SK-N-SH treated with all-trans-retinoic acid at 6 μM for 48 hours (cell line): ENCODE data around the gene ATAD5.

ENCODE experiments used
- BACH2 ChIP-seq: fragments of 250-450 bp; sonication (Bioruptor Pico); IDR thresholded peaks from 2 replicates; pipeline ENCODE4 v1.9.0; 2021; ENCODE audit warnings: mild to moderate bottlenecking, borderline replicate concordance
- CSDC2 ChIP-seq: fragments of 250-450 bp; sonication (Bioruptor Pico); IDR thresholded peaks from 2 replicates; pipeline ENCODE4 v1.5.0; 2020; ENCODE audit warnings: mild to moderate bottlenecking, moderate library complexity
- GLIS3 ChIP-seq: fragments of 250-450 bp; sonication (Bioruptor Pico); IDR thresholded peaks from 2 replicates; pipeline ENCODE4 v1.5.0; 2020; ENCODE audit warnings: mild to moderate bottlenecking, moderate library complexity
- ISL1 ChIP-seq: fragments of 250-450 bp; sonication (Bioruptor Pico); IDR thresholded peaks from 2 replicates; pipeline ENCODE4 v2.1.2; 2022; ENCODE audit warnings: mild to moderate bottlenecking, moderate library complexity
- RARB ChIP-seq: fragments of 250-450 bp; sonication (Bioruptor Pico); IDR thresholded peaks from 2 replicates; pipeline ENCODE4 v1.8.0; 2021; ENCODE audit warnings: mild to moderate bottlenecking, moderate library complexity
- TCF4 ChIP-seq: fragments of 250-450 bp; sonication (Bioruptor Pico); IDR thresholded peaks from 2 replicates; pipeline ENCODE4 v1.8.0; 2021; ENCODE audit warnings: mild to moderate bottlenecking, moderate library complexity, borderline replicate concordance
- TOX ChIP-seq: fragments of 250-450 bp; sonication (Bioruptor Pico); IDR thresholded peaks from 2 replicates; pipeline ENCODE4 v1.8.0; 2021; ENCODE audit warnings: mild to moderate bottlenecking, moderate library complexity, borderline replicate concordance
- ZC3H10 ChIP-seq: fragments of 250-450 bp; sonication (Bioruptor Pico); IDR thresholded peaks from 2 replicates; pipeline ENCODE4 v1.5.1; 2021; ENCODE audit warnings: mild to moderate bottlenecking, moderate library complexity
- ZFP3 ChIP-seq: fragments of 250-450 bp; sonication (Bioruptor Pico); IDR thresholded peaks from 2 replicates; pipeline ENCODE4 v1.5.0; 2020; ENCODE audit warnings: mild to moderate bottlenecking, moderate library complexity
- ZFP30 ChIP-seq: fragments of 450-650 bp; formaldehyde crosslinking; IDR thresholded peaks from 2 replicates; pipeline ENCODE4 v1.5.0; 2022; ENCODE audit warnings: mild to moderate bottlenecking, moderate library complexity
- ZNF565 ChIP-seq: fragments of 450-650 bp; formaldehyde crosslinking; conservative IDR thresholded peaks from 2 replicates; pipeline ENCODE4 v1.5.0; 2020; ENCODE audit warnings: low read depth, mild to moderate bottlenecking, moderate library complexity
- ZNF70 ChIP-seq: fragments of 450-650 bp; formaldehyde crosslinking; IDR thresholded peaks from 2 replicates; pipeline ENCODE4 v1.5.0; 2020; ENCODE audit warnings: mild to moderate bottlenecking, moderate library complexity
- ZNF8 ChIP-seq: fragments of 450-650 bp; formaldehyde crosslinking; IDR thresholded peaks from 2 replicates; pipeline ENCODE4 v1.5.0; 2020; ENCODE audit warnings: mild to moderate bottlenecking, moderate library complexity
- TF ChIP-seq, protein P1 (sequence below): fragments of 250-450 bp; sonication (Bioruptor Pico); IDR thresholded peaks from 2 replicates; pipeline ENCODE4 v1.5.1; 2020; ENCODE audit warnings: low read depth, mild to moderate bottlenecking, moderate library complexity

DNA sequence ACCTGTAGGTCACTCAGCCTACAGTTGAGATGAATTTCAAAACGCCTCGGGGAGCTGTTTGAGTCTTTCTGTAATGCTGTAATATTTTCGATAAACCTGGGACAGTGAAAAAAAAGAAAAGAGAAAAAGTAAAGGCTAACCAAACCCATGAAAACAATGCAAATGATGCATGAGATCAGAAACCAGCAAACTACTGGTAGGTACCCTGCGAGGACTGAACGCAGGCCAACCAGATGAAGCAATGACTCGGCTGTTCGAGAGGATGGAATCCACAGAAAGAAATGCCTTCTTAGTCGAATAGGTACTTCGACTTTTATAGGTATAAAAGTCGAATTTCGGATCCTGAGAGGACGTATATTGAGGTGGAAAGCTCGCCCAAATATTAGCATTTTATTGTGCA lies 509 bp upstream of the ATAD5 start:
- TF ChIP-seq GLIS3 (CRISPR knock-in tag) (no peak), CSDC2 (CRISPR knock-in tag) (no peak), ZFP3 (CRISPR knock-in tag) (no peak), TCF4 (no peak), ZNF8 (no peak), BACH2 (CRISPR knock-in tag) (no peak), TOX (no peak), ZNF70 (CRISPR knock-in tag) (no peak), ZNF565 (CRISPR knock-in tag) (no peak), ISL1 (no peak), ZC3H10 (CRISPR knock-in tag) (no peak), RARB (CRISPR knock-in tag) (no peak), ZFP30 (CRISPR knock-in tag) (no peak)
- TF ChIP-seq, protein P1, sequence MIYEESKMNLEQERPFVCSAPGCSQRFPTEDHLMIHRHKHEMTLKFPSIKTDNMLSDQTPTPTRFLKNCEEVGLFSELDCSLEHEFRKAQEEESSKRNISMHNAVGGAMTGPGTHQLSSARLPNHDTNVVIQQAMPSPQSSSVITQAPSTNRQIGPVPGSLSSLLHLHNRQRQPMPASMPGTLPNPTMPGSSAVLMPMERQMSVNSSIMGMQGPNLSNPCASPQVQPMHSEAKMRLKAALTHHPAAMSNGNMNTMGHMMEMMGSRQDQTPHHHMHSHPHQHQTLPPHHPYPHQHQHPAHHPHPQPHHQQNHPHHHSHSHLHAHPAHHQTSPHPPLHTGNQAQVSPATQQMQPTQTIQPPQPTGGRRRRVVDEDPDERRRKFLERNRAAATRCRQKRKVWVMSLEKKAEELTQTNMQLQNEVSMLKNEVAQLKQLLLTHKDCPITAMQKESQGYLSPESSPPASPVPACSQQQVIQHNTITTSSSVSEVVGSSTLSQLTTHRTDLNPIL (CRISPR knock-in tag): no peak
